ENCODE data around the gene TFR2. TPM values are rescaled to one million over a fixed set of nuclear protein-coding genes. Genes with fewer than 3 reads are reported as not detected.

Gene TFR2
- polyA plus RNA-seq, 4 donors: 1.2 to 1.3 TPM; not detected in 2

- H3K4me3 ChIP-seq (ENCODE audit: low read depth in 1 of 3, low read length in 3 of 3): no peak overlapping the region
- DNase-seq (no peak), FAIRE-seq (no peak)
- H3K27ac ChIP-seq (ENCODE audit: low read depth in 1 of 3, low read length in 2 of 3): peak overlapping the region in 1 of 3 donors; percentile 33
- peaks cover 20 to 95% (median 22%) of the 10 kb centered on the region in 3 donors for H3K36me3 ChIP-seq (ENCODE audit: control insufficient read depth in 3 of 3, insufficient read depth in 2 of 3, low read depth in 1 of 3, low read length in 3 of 3)
- no peaks in the 10 kb centered on the region for H3K27me3 ChIP-seq (ENCODE audit: control insufficient read depth in 3 of 3, insufficient read depth in 3 of 3, low read length in 3 of 3)
- WGBS, 3 donors: 80 to 83% (median 80%) methylated on average over 18 of the region's 18 CpGs
- H3K9me3 ChIP-seq (ENCODE audit: control insufficient read depth in 2 of 2, insufficient read depth in 1 of 2, low read depth in 1 of 2, low read length in 1 of 2): no peaks in the 10 kb centered on the region
- peaks cover 0 to 40% (median 0%) of the 10 kb centered on the region in 3 donors for H3K4me1 ChIP-seq (ENCODE audit: control insufficient read depth in 3 of 3, insufficient read depth in 2 of 3, low read depth in 1 of 3, low read length in 2 of 3)
Measured at GRCh38 chr7:100680576-100681271, 39.4 kb upstream of the TFR2 start.

GRCh38 chr7:100679927-100680575 lies 38.7 kb upstream of the TFR2 start:
- WGBS, 3 donors: 67 to 79% (median 74%) methylated on average over 13 of the region's 13 CpGs
- Histone ChIP-seq H3K27ac (ENCODE audit: low read depth in 1 of 3, low read length in 2 of 3) (peak overlapping the region in 2 of 3 donors; percentile 33 to 53), H3K4me3 (ENCODE audit: low read depth in 1 of 3, low read length in 3 of 3) (no peak overlapping the region), H3K27me3 (ENCODE audit: control insufficient read depth in 3 of 3, insufficient read depth in 3 of 3, low read length in 3 of 3) (no peaks in the 10 kb centered on the region), H3K36me3 (ENCODE audit: control insufficient read depth in 3 of 3, insufficient read depth in 2 of 3, low read depth in 1 of 3, low read length in 3 of 3) (peaks cover 18 to 88% (median 22%) of the 10 kb centered on the region in 3 donors), H3K4me1 (ENCODE audit: control insufficient read depth in 3 of 3, insufficient read depth in 2 of 3, low read depth in 1 of 3, low read length in 2 of 3) (peaks cover 0 to 40% (median 0%) of the 10 kb centered on the region in 3 donors), H3K9me3 (ENCODE audit: control insufficient read depth in 2 of 2, insufficient read depth in 1 of 2, low read depth in 1 of 2, low read length in 1 of 2) (no peaks in the 10 kb centered on the region)
- DNase-seq: peak in 1 of 2 donors; percentile 15
- FAIRE-seq: no peak

- 71 to 74% (median 71%) methylated on average over 12 to 13 of the region's 13 CpGs for WGBS, 3 donors
- Histone ChIP-seq H3K4me3 (ENCODE audit: low read depth in 1 of 3, low read length in 3 of 3) (no peak overlapping the region), H3K9me3 (ENCODE audit: control insufficient read depth in 2 of 2, insufficient read depth in 1 of 2, low read depth in 1 of 2, low read length in 1 of 2) (no peaks in the 10 kb centered on the region), H3K27me3 (ENCODE audit: control insufficient read depth in 3 of 3, insufficient read depth in 3 of 3, low read length in 3 of 3) (no peaks in the 10 kb centered on the region), H3K4me1 (ENCODE audit: control insufficient read depth in 3 of 3, insufficient read depth in 2 of 3, low read depth in 1 of 3, low read length in 2 of 3) (peaks cover 0 to 40% (median 0%) of the 10 kb centered on the region in 3 donors), H3K27ac (ENCODE audit: low read depth in 1 of 3, low read length in 2 of 3) (peak overlapping the region in 1 of 3 donors; percentile 53), H3K36me3 (ENCODE audit: control insufficient read depth in 3 of 3, insufficient read depth in 2 of 3, low read depth in 1 of 3, low read length in 3 of 3) (peaks cover 17 to 84% (median 18%) of the 10 kb centered on the region in 3 donors)
- FAIRE-seq (no peak), DNase-seq (peak in 1 of 2 donors; percentile 59)
Measured at GRCh38 chr7:100679129-100679926, 38.0 kb upstream of the TFR2 start.

GRCh38 chr7:100678291-100678984 lies 37.1 kb upstream of the TFR2 start:
- 81 to 87% (median 87%) methylated on average over 35 of the region's 35 CpGs for WGBS, 3 donors
- H3K27ac ChIP-seq (ENCODE audit: low read depth in 1 of 3, low read length in 2 of 3): peak overlapping the region in 1 of 3 donors; percentile 53
- peaks cover 12 to 75% (median 14%) of the 10 kb centered on the region in 3 donors for H3K36me3 ChIP-seq (ENCODE audit: control insufficient read depth in 3 of 3, insufficient read depth in 2 of 3, low read depth in 1 of 3, low read length in 3 of 3)
- FAIRE-seq: no peak
- peaks cover 0 to 40% (median 0%) of the 10 kb centered on the region in 3 donors for H3K4me1 ChIP-seq (ENCODE audit: control insufficient read depth in 3 of 3, insufficient read depth in 2 of 3, low read depth in 1 of 3, low read length in 2 of 3)
- DNase-seq: peak in 1 of 2 donors; percentile 18
- no peaks in the 10 kb centered on the region for H3K27me3 ChIP-seq (ENCODE audit: control insufficient read depth in 3 of 3, insufficient read depth in 3 of 3, low read length in 3 of 3)
- no peaks in the 10 kb centered on the region for H3K9me3 ChIP-seq (ENCODE audit: control insufficient read depth in 2 of 2, insufficient read depth in 1 of 2, low read depth in 1 of 2, low read length in 1 of 2)
- H3K4me3 ChIP-seq (ENCODE audit: low read depth in 1 of 3, low read length in 3 of 3): no peak overlapping the region

GRCh38 chr7:100677308-100678267 lies 36.2 kb upstream of the TFR2 start:
- DNase-seq: peak in 1 of 2 donors; percentile 32
- no peak for FAIRE-seq
- Histone ChIP-seq H3K4me1 (ENCODE audit: control insufficient read depth in 3 of 3, insufficient read depth in 2 of 3, low read depth in 1 of 3, low read length in 2 of 3) (peaks cover 0 to 40% (median 0%) of the 10 kb centered on the region in 3 donors), H3K36me3 (ENCODE audit: control insufficient read depth in 3 of 3, insufficient read depth in 2 of 3, low read depth in 1 of 3, low read length in 3 of 3) (peaks cover 8 to 67% (median 10%) of the 10 kb centered on the region in 3 donors), H3K4me3 (ENCODE audit: low read depth in 1 of 3, low read length in 3 of 3) (no peak overlapping the region), H3K27me3 (ENCODE audit: control insufficient read depth in 3 of 3, insufficient read depth in 3 of 3, low read length in 3 of 3) (no peaks in the 10 kb centered on the region), H3K9me3 (ENCODE audit: control insufficient read depth in 2 of 2, insufficient read depth in 1 of 2, low read depth in 1 of 2, low read length in 1 of 2) (no peaks in the 10 kb centered on the region), H3K27ac (ENCODE audit: low read depth in 1 of 3, low read length in 2 of 3) (peak overlapping the region in 1 of 3 donors; percentile 53)
- WGBS, 3 donors: 87 to 90% (median 89%) methylated on average over 35 to 36 of the region's 36 CpGs

GRCh38 chr7:100676501-100677306 lies 35.4 kb upstream of the TFR2 start:
- peaks cover 0 to 40% (median 0%) of the 10 kb centered on the region in 3 donors for H3K4me1 ChIP-seq (ENCODE audit: control insufficient read depth in 3 of 3, insufficient read depth in 2 of 3, low read depth in 1 of 3, low read length in 2 of 3)
- H3K36me3 ChIP-seq (ENCODE audit: control insufficient read depth in 3 of 3, insufficient read depth in 2 of 3, low read depth in 1 of 3, low read length in 3 of 3): peaks cover 5 to 58% (median 10%) of the 10 kb centered on the region in 3 donors
- WGBS, 3 donors: 81 to 87% (median 83%) methylated on average over 21 to 23 of the region's 23 CpGs
- peaks cover 0 to 4% (median 0%) of the 10 kb centered on the region in 3 donors for H3K27me3 ChIP-seq (ENCODE audit: control insufficient read depth in 3 of 3, insufficient read depth in 3 of 3, low read length in 3 of 3)
- DNase-seq (peak in 1 of 2 donors; percentile 11), FAIRE-seq (no peak)
- H3K9me3 ChIP-seq (ENCODE audit: control insufficient read depth in 2 of 2, insufficient read depth in 1 of 2, low read depth in 1 of 2, low read length in 1 of 2): no peaks in the 10 kb centered on the region
- H3K4me3 ChIP-seq (ENCODE audit: low read depth in 1 of 3, low read length in 3 of 3): peak overlapping the region in 2 of 3 donors; percentile 98 to 100
- peak overlapping the region in 2 of 3 donors; percentile 19 to 40 for H3K27ac ChIP-seq (ENCODE audit: low read depth in 1 of 3, low read length in 2 of 3)

All from small intestine (tissue), 7 donors.